A549 (cell line): Measurements from ENCODE around the gene TRERF1. TPM values are rescaled to one million over a fixed set of nuclear protein-coding genes. Genes with fewer than 3 reads are reported as not detected.
A peak's percentile ranks its signal among the peaks of the same experiment; 100 is the strongest.

Source experiments
- ATAC-seq, 2 experiments: fragments of 200-7000 bp in 1 of 2; fragments of >200 bp in 1 of 2; cut with Nextera tagmentation in 1 of 2; cut with Tn5 transposase in 1 of 2; 3 replicates each; pipeline versions ENCODE4 v1.8.0 to v1.9.1; 2018 to 2020; ENCODE audit warnings: mild to moderate bottlenecking in 1 of 2, moderate library complexity in 1 of 2
- CTCF ChIA-PET: fragments of 300-600 bp; sonication (Branson Sonifier 250); formaldehyde crosslinking; extraction: SDS; loops from one replicate; lab custom pipeline; 2021; ENCODE audit warnings: antibody characterized with exemption, inconsistent platforms; lab: Yijun Ruan, JAX
- POLR2A ChIA-PET: fragments of 350-600 bp; formaldehyde crosslinking; extraction: SDS; loops from one replicate; lab custom pipeline; 2021; ENCODE audit warnings: antibody characterized with exemption, inconsistent platforms; lab: Yijun Ruan, JAX
- DNase-seq, 2 experiments: peaks; one replicate each; pipeline versions ENCODE4 v3.0.0 to v3.0.0-alpha.2; 2011 to 2016; ENCODE audit warnings: low read depth in 1 of 2, low spot score in 1 of 2
- FAIRE-seq: peaks from 2 replicates; lab custom pipeline; 2011; peaks lifted over from hg19 to GRCh38; lab: Jason Lieb, UNC
- H3K27ac ChIP-seq, 2 experiments: fragments of >200 bp; sonication (Bioruptor Twin); formaldehyde crosslinking; 3 replicates each; pipeline ENCODE4 v1.5.1; 2016 to 2017
- H3K4me1 ChIP-seq: fragments of >200 bp; sonication (Bioruptor Twin); formaldehyde crosslinking; 3 replicates; pipeline ENCODE4 v1.6.1; 2016
- H3K4me2 ChIP-seq: fragments of >200 bp; sonication (Bioruptor Twin); formaldehyde crosslinking; 3 replicates; pipeline ENCODE4 v1.6.1; 2016
- H3K4me3 ChIP-seq: fragments of >200 bp; sonication (Bioruptor Twin); formaldehyde crosslinking; 3 replicates; pipeline ENCODE4 v1.5.1; 2016
- H3K9me3 ChIP-seq: fragments of >200 bp; sonication (Bioruptor Twin); formaldehyde crosslinking; 3 replicates; pipeline ENCODE4 v1.6.1; 2016
- EP300 ChIP-seq, 2 experiments: fragments of >200 bp; sonication (Bioruptor Twin); formaldehyde crosslinking; IDR thresholded peaks; 2 replicates in 1 of 2; 3 replicates in 1 of 2; pipeline ENCODE4 v1.6.1; 2016 to 2017
- ESRRA ChIP-seq: fragments of 150-350 bp; IDR thresholded peaks from 2 replicates; pipeline ENCODE4 v1.6.1; 2014; ENCODE audit warnings: mild to moderate bottlenecking, low read length, borderline replicate concordance
- FOSB ChIP-seq: fragments of 250-450 bp; sonication (Bioruptor Pico); IDR thresholded peaks from 2 replicates; pipeline ENCODE4 v1.5.0; 2020; ENCODE audit warnings: mild to moderate bottlenecking, moderate library complexity
- FOXS1 ChIP-seq: fragments of 250-450 bp; sonication (Bioruptor Pico); IDR thresholded peaks from 2 replicates; pipeline ENCODE4 v1.5.0; 2020; ENCODE audit warnings: mild to moderate bottlenecking, moderate library complexity
- HDAC2 ChIP-seq: fragments of 200-600 bp; sonication (generic); IDR thresholded peaks from 2 replicates; pipeline ENCODE4 v1.6.1; 2016
- HOXB5 ChIP-seq: fragments of 250-450 bp; sonication (Bioruptor Pico); IDR thresholded peaks from 2 replicates; pipeline ENCODE4 v1.5.0; 2020; ENCODE audit warnings: mild to moderate bottlenecking, moderate library complexity
- KDM1A ChIP-seq: fragments of 200-600 bp; sonication (generic); IDR thresholded peaks from 2 replicates; pipeline ENCODE4 v1.6.1; 2016; ENCODE audit warnings: low read depth, mild to moderate bottlenecking
- KDM5A ChIP-seq: fragments of 200-600 bp; sonication (generic); IDR thresholded peaks from 2 replicates; pipeline ENCODE4 v1.6.1; 2016; ENCODE audit warnings: antibody characterized with exemption, mild to moderate bottlenecking
- MAFK ChIP-seq: fragments of 450-650 bp; IDR thresholded peaks from 2 replicates; pipeline ENCODE4 v1.6.1; 2014; ENCODE audit not compliant: partially characterized antibody
- MYC ChIP-seq: IDR thresholded peaks from 2 replicates; pipeline ENCODE4 v1.6.1; 2012; ENCODE audit warnings: mild to moderate bottlenecking, inconsistent platforms, low read length, improper control_type of control experiment, borderline replicate concordance
- NFE2L2 ChIP-seq: fragments of 150-350 bp; conservative IDR thresholded peaks from 2 replicates; pipeline ENCODE4 v1.6.1; 2014; ENCODE audit warnings: low read length
- POLR2A ChIP-seq: IDR thresholded peaks from 2 replicates; pipeline ENCODE4 v1.6.1; 2012; ENCODE audit warnings: mild to moderate bottlenecking, low read length
- RARB ChIP-seq: fragments of 250-450 bp; sonication (Bioruptor Pico); IDR thresholded peaks from 2 replicates; pipeline ENCODE4 v1.8.0; 2021; ENCODE audit warnings: mild to moderate bottlenecking, moderate library complexity
- RFX5 ChIP-seq: fragments of 450-650 bp; IDR thresholded peaks from 2 replicates; pipeline ENCODE4 v1.7.1; 2014; ENCODE audit warnings: antibody characterized with exemption, mild to moderate bottlenecking, moderate library complexity
- TP53 ChIP-seq: fragments of 250-450 bp; sonication (Bioruptor Pico); IDR thresholded peaks from 2 replicates; pipeline ENCODE4 v1.5.0; 2021; ENCODE audit warnings: mild to moderate bottlenecking, moderate library complexity
- ZNF302 ChIP-seq: fragments of 250-450 bp; sonication (Bioruptor Pico); IDR thresholded peaks from 2 replicates; pipeline ENCODE4 v1.9.0; 2021; ENCODE audit warnings: inconsistent platforms, mild to moderate bottlenecking, moderate library complexity
- ZSCAN20 ChIP-seq: fragments of 250-450 bp; sonication (Bioruptor Pico); IDR thresholded peaks from 2 replicates; pipeline ENCODE4 v1.8.0; 2022; ENCODE audit warnings: mild to moderate bottlenecking, moderate library complexity
- WGBS: methylation state at CpG from one replicate; pipeline ENCODE4 v1.1.6; 2017; ENCODE audit errors: missing lambda C conversion rate; 5-methylcytosine and 5-hydroxymethylcytosine counted together
- polyA plus RNA-seq, 4 experiments: library from polyadenylated mRNA; depleted of rRNA in 3 of 4; stranded (reverse); fragments of >200 nt; fragmentation: RNase III in 1 of 4; extraction: RNeasy Plus Mini Kit Qiagen cat#74134 plus additional on column Dnase treatment in 1 of 4; gene quantifications; 2 replicates in 3 of 4; 3 replicates in 1 of 4; pipeline ENCODE4 v1.2.3, GENCODE V29; 2011 to 2017
- TF ChIP-seq, protein P1 (sequence below): fragments of >200 bp; sonication (Bioruptor Twin); formaldehyde crosslinking; IDR thresholded peaks from 3 replicates; pipeline ENCODE4 v1.5.1; 2016
- TF ChIP-seq, protein P2 (sequence below): fragments of >200 bp; sonication (Bioruptor Twin); formaldehyde crosslinking; IDR thresholded peaks from 2 replicates; pipeline ENCODE4 v1.6.1; 2016
- TF ChIP-seq, protein P3 (sequence below): IDR thresholded peaks from 2 replicates; pipeline ENCODE4 v1.6.1; 2012; ENCODE audit warnings: low read depth, borderline replicate concordance
- TF ChIP-seq, protein P4 (sequence below): IDR thresholded peaks from 2 replicates; pipeline ENCODE4 v1.6.1; 2012
- TF ChIP-seq, protein P5 (sequence below): fragments of 250-450 bp; sonication (Bioruptor Pico); IDR thresholded peaks from 2 replicates; pipeline ENCODE4 v1.5.0; 2020; ENCODE audit warnings: low read depth, mild to moderate bottlenecking, moderate library complexity

TRERF1 gene
- polyA plus RNA-seq, 2 of the 4 experiments (the other 2 are of a cell fraction), result 2.4 to 3.5 TPM

DNA sequence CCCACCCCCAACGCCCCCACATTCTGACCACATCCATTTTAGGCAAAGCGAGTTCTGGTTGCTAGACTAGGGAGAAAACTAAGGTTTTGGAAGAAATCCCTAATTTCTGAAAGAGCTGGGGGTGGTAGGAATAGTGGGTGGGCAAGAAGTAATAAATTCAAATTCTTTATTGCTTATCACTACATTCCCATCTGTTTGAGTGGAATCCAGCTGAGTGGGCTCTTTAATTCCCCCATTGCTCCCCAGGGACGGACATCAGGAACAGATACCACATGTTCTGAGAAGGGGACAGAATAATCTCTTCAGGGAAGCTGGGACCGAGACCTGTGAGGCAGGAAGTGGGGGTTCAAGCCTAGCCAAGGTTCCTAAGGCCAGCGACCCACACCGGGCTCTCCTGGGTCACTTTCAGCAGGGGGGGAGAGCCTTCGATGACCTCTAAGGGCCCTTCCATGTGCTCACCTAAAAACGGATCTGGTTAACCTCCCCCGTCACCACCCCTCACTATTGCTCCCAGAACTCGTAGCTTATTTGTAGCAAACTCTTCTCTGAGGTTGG is 191.8 kb downstream of the TRERF1 start:
- Histone ChIP-seq H3K4me2 (peak overlapping the region; percentile 8; the same call in 1 of the 3 replicates), H3K9me3 (no peaks in the 10 kb centered on the region), H3K4me1 (peaks cover 11% of the 10 kb centered on the region), H3K27ac (no peak overlapping the region; a peak in 2 of 6 replicates), H3K4me3 (no peak overlapping the region)
- TF ChIP-seq, protein P1, sequence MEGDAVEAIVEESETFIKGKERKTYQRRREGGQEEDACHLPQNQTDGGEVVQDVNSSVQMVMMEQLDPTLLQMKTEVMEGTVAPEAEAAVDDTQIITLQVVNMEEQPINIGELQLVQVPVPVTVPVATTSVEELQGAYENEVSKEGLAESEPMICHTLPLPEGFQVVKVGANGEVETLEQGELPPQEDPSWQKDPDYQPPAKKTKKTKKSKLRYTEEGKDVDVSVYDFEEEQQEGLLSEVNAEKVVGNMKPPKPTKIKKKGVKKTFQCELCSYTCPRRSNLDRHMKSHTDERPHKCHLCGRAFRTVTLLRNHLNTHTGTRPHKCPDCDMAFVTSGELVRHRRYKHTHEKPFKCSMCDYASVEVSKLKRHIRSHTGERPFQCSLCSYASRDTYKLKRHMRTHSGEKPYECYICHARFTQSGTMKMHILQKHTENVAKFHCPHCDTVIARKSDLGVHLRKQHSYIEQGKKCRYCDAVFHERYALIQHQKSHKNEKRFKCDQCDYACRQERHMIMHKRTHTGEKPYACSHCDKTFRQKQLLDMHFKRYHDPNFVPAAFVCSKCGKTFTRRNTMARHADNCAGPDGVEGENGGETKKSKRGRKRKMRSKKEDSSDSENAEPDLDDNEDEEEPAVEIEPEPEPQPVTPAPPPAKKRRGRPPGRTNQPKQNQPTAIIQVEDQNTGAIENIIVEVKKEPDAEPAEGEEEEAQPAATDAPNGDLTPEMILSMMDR, result no peak
- TF ChIP-seq RFX5, result no peak
- TF ChIP-seq FOXS1 (CRISPR knock-in tag), result no peak
- no peak for TF ChIP-seq MYC
- no peak for FAIRE-seq
- ChIA-PET CTCF (interaction anchor here (0.6 to 4.2 kb wide), 14 partner anchors 9 to 288 kb away, joined by 3 to 33 read pairs (median 4); no protein-coding TSS in a partner anchor), POLR2A (interaction anchor here (1.2 kb wide), 1 partner anchor 192 kb away, joined by 3 read pairs; the partner anchor contains the start of gene TRERF1)
- no peak for DNase-seq
- WGBS, result 98% methylated on average over 5 of the region's 10 CpGs
- ATAC-seq, result no peak

DNA sequence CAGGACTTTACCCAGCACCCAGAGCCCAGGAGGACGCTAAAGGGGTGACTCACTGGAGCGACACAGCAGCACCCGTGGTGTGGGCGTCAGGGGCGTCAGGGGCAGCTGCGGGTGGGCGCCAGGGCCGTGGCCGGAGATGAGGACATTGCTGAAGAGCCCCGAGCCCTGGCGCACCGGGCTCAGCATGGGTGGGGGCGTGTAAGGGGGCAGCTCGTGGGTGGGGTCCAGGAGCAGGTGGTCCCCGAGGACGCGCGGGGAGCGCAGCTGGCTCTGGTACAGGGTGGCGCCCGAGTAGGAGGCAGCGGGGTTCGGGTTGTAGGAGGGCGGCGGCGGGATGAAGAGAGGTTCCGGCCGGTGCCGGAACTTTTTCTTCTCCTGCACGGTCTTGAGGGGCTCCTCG is 192.4 kb downstream of the TRERF1 start:
- FAIRE-seq, result no peak
- no peak overlapping the region for H3K4me2 ChIP-seq
- peaks cover 11% of the 10 kb centered on the region for H3K4me1 ChIP-seq
- 94% methylated on average over 26 of the region's 31 CpGs for WGBS
- POLR2A ChIA-PET, result no interaction called here
- CTCF ChIA-PET, result interaction anchor here (0.8 to 4.2 kb wide), 4 partner anchors 10 to 298 kb away, joined by 3 to 33 read pairs (median 6); no protein-coding TSS in a partner anchor
- no peak for ATAC-seq
- no peak overlapping the region for H3K27ac ChIP-seq
- H3K4me3 ChIP-seq, result no peak overlapping the region
- H3K9me3 ChIP-seq, result no peaks in the 10 kb centered on the region
- TF ChIP-seq, protein P2, sequence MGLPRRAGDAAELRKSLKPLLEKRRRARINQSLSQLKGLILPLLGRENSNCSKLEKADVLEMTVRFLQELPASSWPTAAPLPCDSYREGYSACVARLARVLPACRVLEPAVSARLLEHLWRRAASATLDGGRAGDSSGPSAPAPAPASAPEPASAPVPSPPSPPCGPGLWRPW, result no peak
- TF ChIP-seq, protein P3, sequence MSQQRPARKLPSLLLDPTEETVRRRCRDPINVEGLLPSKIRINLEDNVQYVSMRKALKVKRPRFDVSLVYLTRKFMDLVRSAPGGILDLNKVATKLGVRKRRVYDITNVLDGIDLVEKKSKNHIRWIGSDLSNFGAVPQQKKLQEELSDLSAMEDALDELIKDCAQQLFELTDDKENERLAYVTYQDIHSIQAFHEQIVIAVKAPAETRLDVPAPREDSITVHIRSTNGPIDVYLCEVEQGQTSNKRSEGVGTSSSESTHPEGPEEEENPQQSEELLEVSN, result no peak
- TF ChIP-seq HOXB5 (no peak), ESRRA (no peak), TP53 (no peak), ZSCAN20 (no peak), KDM5A (no peak), RARB (no peak), NFE2L2 (no peak), FOSB (CRISPR knock-in tag) (no peak), HDAC2 (no peak), KDM1A (no peak), POLR2A (no peak), EP300 (IDR thresholded peaks at IDR 0.05) (no peak), MAFK (no peak), ZNF302 (CRISPR knock-in tag) (no peak)
- TF ChIP-seq, protein P1, result no peak
- TF ChIP-seq, protein P4, sequence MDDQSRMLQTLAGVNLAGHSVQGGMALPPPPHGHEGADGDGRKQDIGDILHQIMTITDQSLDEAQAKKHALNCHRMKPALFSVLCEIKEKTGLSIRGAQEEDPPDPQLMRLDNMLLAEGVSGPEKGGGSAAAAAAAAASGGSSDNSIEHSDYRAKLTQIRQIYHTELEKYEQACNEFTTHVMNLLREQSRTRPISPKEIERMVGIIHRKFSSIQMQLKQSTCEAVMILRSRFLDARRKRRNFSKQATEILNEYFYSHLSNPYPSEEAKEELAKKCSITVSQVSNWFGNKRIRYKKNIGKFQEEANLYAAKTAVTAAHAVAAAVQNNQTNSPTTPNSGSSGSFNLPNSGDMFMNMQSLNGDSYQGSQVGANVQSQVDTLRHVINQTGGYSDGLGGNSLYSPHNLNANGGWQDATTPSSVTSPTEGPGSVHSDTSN, result no peak
- TF ChIP-seq, protein P5, sequence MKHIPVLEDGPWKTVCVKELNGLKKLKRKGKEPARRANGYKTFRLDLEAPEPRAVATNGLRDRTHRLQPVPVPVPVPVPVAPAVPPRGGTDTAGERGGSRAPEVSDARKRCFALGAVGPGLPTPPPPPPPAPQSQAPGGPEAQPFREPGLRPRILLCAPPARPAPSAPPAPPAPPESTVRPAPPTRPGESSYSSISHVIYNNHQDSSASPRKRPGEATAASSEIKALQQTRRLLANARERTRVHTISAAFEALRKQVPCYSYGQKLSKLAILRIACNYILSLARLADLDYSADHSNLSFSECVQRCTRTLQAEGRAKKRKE (CRISPR knock-in tag), result no peak
- TF ChIP-seq, all 56 proteins: peak for 0
- no peak for DNase-seq
